H1 (cell line): Measurements from ENCODE around the gene INPP5A. TPM values are rescaled to one million over a fixed set of nuclear protein-coding genes. Genes with fewer than 3 reads are reported as not detected.
A peak's percentile ranks its signal among the peaks of the same experiment; 100 is the strongest.

Source experiments
- CTCF ChIA-PET: fragments of 300-600 bp; sonication (Branson Sonifier 250); formaldehyde crosslinking; loops from one replicate; lab custom pipeline; 2021; ENCODE audit not compliant: partially characterized antibody; lab: Charles Lee
- POLR2A ChIA-PET: fragments of 300-600 bp; sonication (Branson Sonifier 250); formaldehyde crosslinking; loops from one replicate; lab custom pipeline; 2021; ENCODE audit warnings: inconsistent platforms; ENCODE audit not compliant: partially characterized antibody; lab: Charles Lee
- DNase-seq, 2 experiments: peaks; one replicate each; pipeline versions ENCODE4 v3.0.0 to v3.0.0-alpha.2; 2010 to 2022; ENCODE audit warnings: low spot score in 2 of 2, low read depth in 1 of 2, mixed read lengths in 1 of 2
- FAIRE-seq: peaks from 2 replicates; lab custom pipeline; 2011; peaks lifted over from hg19 to GRCh38; lab: Jason Lieb, UNC
- H2AFZ ChIP-seq: 2 replicates; pipeline ENCODE4 v1.8.1; 2012; ENCODE audit warnings: low read length, inconsistent platforms
- H2AK5ac ChIP-seq: 2 replicates; pipeline ENCODE4 v1.6.1; 2013; ENCODE audit warnings: low read depth, low read length
- H2BK120ac ChIP-seq: replicated peaks from 2 replicates; pipeline ENCODE3; 2013; ENCODE audit warnings: low read depth, low read length, inconsistent platforms
- H2BK12ac ChIP-seq: 2 replicates; pipeline ENCODE4 v1.6.1; 2013; ENCODE audit warnings: low read depth, low read length
- H2BK15ac ChIP-seq: 2 replicates; pipeline ENCODE4 v1.6.1; 2013; ENCODE audit warnings: low read length
- H2BK20ac ChIP-seq: 2 replicates; pipeline ENCODE4 v1.6.1; 2013; ENCODE audit warnings: low read length
- H2BK5ac ChIP-seq: 2 replicates; pipeline ENCODE4 v1.6.1; 2013; ENCODE audit warnings: low read depth, low read length
- H3K14ac ChIP-seq: 2 replicates; pipeline ENCODE4 v1.6.1; 2013; ENCODE audit warnings: inconsistent platforms; ENCODE audit not compliant: insufficient read length
- H3K18ac ChIP-seq: 2 replicates; pipeline ENCODE4 v1.6.1; 2013; ENCODE audit warnings: low read length; ENCODE audit errors: extremely low read depth
- H3K23ac ChIP-seq: 2 replicates; pipeline ENCODE4 v1.6.1; 2013; ENCODE audit warnings: inconsistent platforms; ENCODE audit not compliant: insufficient read length
- H3K23me2 ChIP-seq: 2 replicates; pipeline ENCODE4 v1.6.1; 2013; ENCODE audit warnings: low read depth, low read length
- H3K27ac ChIP-seq: 2 replicates; pipeline ENCODE4 v1.6.1; 2011; ENCODE audit warnings: low read depth, low read length, inconsistent platforms
- H3K27me3 ChIP-seq, 4 experiments: replicated peaks in 1 of 4; 1 replicate in 1 of 4; 2 replicates in 3 of 4; pipeline versions ENCODE4 v1.6.1 to v1.8.1; 2011 to 2013; ENCODE audit warnings: low read length in 3 of 4, mild to moderate bottlenecking in 3 of 4, inconsistent platforms in 2 of 4, mixed read lengths in 2 of 4, moderate library complexity in 1 of 4; ENCODE audit not compliant: control insufficient read depth in 3 of 4, insufficient read depth in 3 of 4; ENCODE audit errors: extremely low read depth in 1 of 4
- H3K36me3 ChIP-seq, 4 experiments: 2 replicates each; pipeline versions ENCODE4 v1.6.1 to v1.8.1; 2011 to 2013; ENCODE audit warnings: mild to moderate bottlenecking in 4 of 4, low read length in 3 of 4, moderate library complexity in 2 of 4, control low read depth in 1 of 4, inconsistent platforms in 1 of 4; ENCODE audit not compliant: insufficient read depth in 4 of 4, control insufficient read depth in 2 of 4
- H3K4ac ChIP-seq: replicated peaks from 2 replicates; pipeline ENCODE3; 2013; ENCODE audit warnings: low read length, low read depth, mixed read lengths, inconsistent platforms; ENCODE audit not compliant: insufficient read length
- H3K4me1 ChIP-seq, 4 experiments: replicated peaks in 1 of 4; 1 replicate in 1 of 4; 2 replicates in 3 of 4; pipeline versions ENCODE4 v1.6.1 to v1.8.1; 2011 to 2013; ENCODE audit warnings: low read length in 3 of 4, inconsistent platforms in 2 of 4, mixed read lengths in 1 of 4; ENCODE audit not compliant: insufficient read depth in 4 of 4, control insufficient read depth in 3 of 4
- H3K4me2 ChIP-seq, 2 experiments: 2 replicates each; pipeline versions ENCODE4 v1.6.1 to v1.8.1; 2011 to 2013; ENCODE audit warnings: low read depth in 2 of 2, low read length in 2 of 2, control low read depth in 1 of 2, inconsistent platforms in 1 of 2, mild to moderate bottlenecking in 1 of 2; ENCODE audit not compliant: insufficient read depth in 1 of 2
- H3K4me3 ChIP-seq, 4 experiments: fragments of 200-600, 300-600 bp in 1 of 4; sonication (generic), shearing (Covaris generic), sonication (Bioruptor Twin) in 1 of 4; 2 replicates each; pipeline versions ENCODE4 v1.5.1 to v1.8.1; 2011 to 2016; ENCODE audit warnings: low read length in 4 of 4, low read depth in 3 of 4, control low read depth in 2 of 4, inconsistent platforms in 2 of 4, mild to moderate bottlenecking in 2 of 4, mixed read lengths in 1 of 4, moderate library complexity in 1 of 4; ENCODE audit not compliant: insufficient read depth in 2 of 4; ENCODE audit errors: extremely low read depth in 1 of 4
- H3K56ac ChIP-seq: replicated peaks from 2 replicates; pipeline ENCODE3; 2013; ENCODE audit warnings: low read depth, mild to moderate bottlenecking, mixed read lengths, low read length, inconsistent platforms; ENCODE audit not compliant: insufficient read length
- H3K79me1 ChIP-seq: 2 replicates; pipeline ENCODE4 v1.6.1; 2013; ENCODE audit warnings: low read depth, low read length, control low read depth
- H3K79me2 ChIP-seq, 2 experiments: 2 replicates each; pipeline versions ENCODE4 v1.6.1 to v1.8.1; 2012 to 2013; ENCODE audit warnings: low read length in 2 of 2, mild to moderate bottlenecking in 2 of 2, inconsistent platforms in 1 of 2; ENCODE audit not compliant: insufficient read depth in 2 of 2, control insufficient read depth in 1 of 2
- H3K9ac ChIP-seq, 4 experiments: replicated peaks in 1 of 4; 1 replicate in 1 of 4; 2 replicates in 3 of 4; pipeline versions ENCODE4 v1.6.1 to v1.8.1; 2011 to 2013; ENCODE audit warnings: low read depth in 3 of 4, low read length in 3 of 4, control low read depth in 2 of 4, mild to moderate bottlenecking in 2 of 4, moderate library complexity in 2 of 4, inconsistent platforms in 1 of 4; ENCODE audit errors: extremely low read depth in 1 of 4
- H3K9me3 ChIP-seq, 2 experiments: 2 replicates each; pipeline versions ENCODE4 v1.6.1 to v1.8.1; 2012 to 2013; ENCODE audit warnings: mild to moderate bottlenecking in 2 of 2, moderate library complexity in 2 of 2, control low read depth in 1 of 2, inconsistent platforms in 1 of 2, low read depth in 1 of 2, low read length in 1 of 2, mixed read lengths in 1 of 2; ENCODE audit not compliant: insufficient read depth in 2 of 2
- H4K20me1 ChIP-seq, 2 experiments: replicated peaks in 1 of 2; 2 replicates each; pipeline versions ENCODE3 to v1.8.1; 2011 to 2013; ENCODE audit warnings: inconsistent platforms in 2 of 2, low read length in 2 of 2, mild to moderate bottlenecking in 1 of 2; ENCODE audit not compliant: insufficient read depth in 2 of 2, control insufficient read depth in 1 of 2
- H4K5ac ChIP-seq: 2 replicates; pipeline ENCODE4 v1.6.1; 2013; ENCODE audit warnings: low read length, low read depth, mixed read lengths, inconsistent platforms; ENCODE audit not compliant: insufficient read length
- H4K8ac ChIP-seq: 2 replicates; pipeline ENCODE4 v1.8.0; 2013; ENCODE audit warnings: mild to moderate bottlenecking, moderate library complexity, low read length, inconsistent platforms; ENCODE audit not compliant: insufficient read depth; ENCODE audit errors: extremely low read depth
- H4K91ac ChIP-seq: replicated peaks from 2 replicates; pipeline ENCODE3; 2013; ENCODE audit warnings: low read length, mixed read lengths, inconsistent platforms; ENCODE audit not compliant: insufficient read length
- FOSL1 ChIP-seq: IDR thresholded peaks from 2 replicates; pipeline ENCODE4 v1.6.1; 2011; ENCODE audit warnings: mild to moderate bottlenecking, low read depth, low read length, moderate library complexity; ENCODE audit not compliant: insufficient read depth
- GTF2F1 ChIP-seq: IDR thresholded peaks from 2 replicates; pipeline ENCODE4 v1.6.1; 2012; ENCODE audit warnings: low read depth, low read length, improper control_type of control experiment, borderline replicate concordance
- HDAC6 ChIP-seq: IDR thresholded peaks from one replicate; pipeline ENCODE4 v1.7.1; 2012; ENCODE audit warnings: low read depth, mild to moderate bottlenecking, inconsistent platforms, low read length, moderate library complexity
- MAFK ChIP-seq: IDR thresholded peaks from 2 replicates; pipeline ENCODE4 v1.6.1; 2012; ENCODE audit warnings: low read depth, mild to moderate bottlenecking, improper control_type of control experiment, low read length
- SIN3A ChIP-seq, 2 experiments: IDR thresholded peaks in 1 of 2; conservative IDR thresholded peaks in 1 of 2; 2 replicates each; pipeline ENCODE4 v1.6.1; 2011 to 2012; ENCODE audit warnings: low read length in 2 of 2, improper control_type of control experiment in 1 of 2, low read depth in 1 of 2, mild to moderate bottlenecking in 1 of 2
- SUZ12 ChIP-seq: fragments of 200-600 bp; sonication (generic); IDR thresholded peaks from 2 replicates; pipeline ENCODE4 v1.6.1; 2012; ENCODE audit warnings: mild to moderate bottlenecking, inconsistent platforms, low read length, moderate library complexity, mixed read lengths
- USF2 ChIP-seq: IDR thresholded peaks from 2 replicates; pipeline ENCODE4 v1.6.1; 2011; ENCODE audit warnings: low read length, improper control_type of control experiment
- WGBS, 2 experiments: shearing (Covaris generic) in 1 of 2; methylation state at CpG; one replicate each; pipeline versions ENCODE4 v1.1.6 to v1.1.7; 2013 to 2015; ENCODE audit warnings: low lambda C conversion rate in 2 of 2, mixed read lengths in 2 of 2, inconsistent platforms in 1 of 2, low coverage in 1 of 2, missing lambda C conversion rate in 1 of 2; ENCODE audit not compliant: insufficient replicate concordance in 2 of 2, insufficient coverage in 1 of 2, insufficient read length in 1 of 2; ENCODE audit errors: extremely low coverage in 1 of 2, missing lambda C conversion rate in 1 of 2; 5-methylcytosine and 5-hydroxymethylcytosine counted together
- polyA plus RNA-seq, 7 experiments: library from polyadenylated mRNA; depleted of rRNA in 3 of 7; stranded (reverse) in 5 of 7; unstranded in 2 of 7; fragments of >200 nt in 5 of 7; fragments of 200-250 nt in 2 of 7; gene quantifications; 1 replicate in 5 of 7; 2 replicates in 1 of 7; 4 replicates in 1 of 7; pipeline versions ENCODE4 v1.2.1 to v1.2.3, GENCODE V29; 2011 to 2013; ENCODE audit warnings: missing spikeins in 2 of 7, mixed read lengths in 2 of 7
- total RNA-seq: library from RNA; stranded (reverse); fragmentation: NEBNext Ultra II Directional; extraction: Animal tissue kit (Norgen Biotek cat#: 25700); gene quantifications from 2 replicates; pipeline ENCODE4 v1.2.1, GENCODE V29; 2021

Gene INPP5A
- total and polyA plus RNA-seq, 2 of the 8 experiments (the other 6 are each of a cell fraction or from before 2014, with no cell fraction given): 19.7 to 27.5 TPM

GRCh38 chr10:132700156-132701098 is 162.8 kb downstream of the INPP5A start:
- Histone ChIP-seq H2BK20ac (no peak overlapping the region), H3K56ac (no peak overlapping the region), H3K9ac (no peak overlapping the region), H3K4me2 (no peak overlapping the region), H2BK12ac (no peak overlapping the region), H2BK15ac (no peak overlapping the region), H3K79me1 (no peaks in the 10 kb centered on the region; the same call in 1 of the 2 replicates), H3K14ac (no peak overlapping the region), H3K9me3 (peaks cover 2 to 11% of the 10 kb centered on the region in 2 experiments; a peak in 3 of 4 replicates), H3K4ac (no peak overlapping the region), H4K20me1 (no peaks in the 10 kb centered on the region), H4K91ac (no peak overlapping the region), H3K23ac (no peak overlapping the region), H2BK120ac (no peak overlapping the region), H3K27ac (no peak overlapping the region), H3K23me2 (no peaks in the 10 kb centered on the region), H2AFZ (no peak overlapping the region), H3K27me3 (no peaks in the 10 kb centered on the region), H4K5ac (no peak overlapping the region), H3K4me1 (no peaks in the 10 kb centered on the region), H2BK5ac (no peak overlapping the region), H3K4me3 (no peak overlapping the region), H4K8ac (peak overlapping the region; percentile 62), H3K79me2 (no peaks in the 10 kb centered on the region), H2AK5ac (no peak overlapping the region), H3K36me3 (no peaks in the 10 kb centered on the region), H3K18ac (no peak overlapping the region)
- CTCF ChIA-PET: no interaction called here
- POLR2A ChIA-PET: no interaction called here
- DNase-seq (no peak), FAIRE-seq (no peak)
- 84% methylated on average over 25 of the region's 27 CpGs; no CpG with 5 or more reads in 1 of the 2 experiments for WGBS, 2 experiments
- no peak for TF ChIP-seq USF2
- TF ChIP-seq HDAC6: no peak
- no peak for TF ChIP-seq GTF2F1
- no peak for TF ChIP-seq FOSL1
- TF ChIP-seq SUZ12: no peak
- no peak for TF ChIP-seq MAFK
- TF ChIP-seq SIN3A (conservative IDR thresholded peaks at IDR 0.05 in 1 of 2, IDR thresholded peaks at IDR 0.05 in 1 of 2; ENCODE audit: low read depth in 1 of 2, low read length in 2 of 2): no peak
